Heart right ventricle (tissue), 16 donors: ENCODE data around the gene NKX1-2. TPM values are rescaled to one million over a fixed set of nuclear protein-coding genes. Genes with fewer than 3 reads are reported as not detected.

Source experiments
- ATAC-seq, 8 donors: fragments of 200-7000 bp; cut with Tn5 transposase; one replicate each; pipeline ENCODE4 v1.9.1; 2020; ENCODE audit warnings: mild to moderate bottlenecking in 8 of 8, moderate library complexity in 8 of 8, moderate number of reproducible peaks in 1 of 8
- DNase-seq, 2 donors: peaks; one replicate each; pipeline ENCODE4 v3.0.0-alpha.2; 2020
- H3K27ac ChIP-seq, 10 donors: fragments of 200-600 bp; sonication (generic) in 2 of 10; one replicate each; pipeline versions ENCODE4 v1.5.0 to v1.8.0; 2020 to 2022; ENCODE audit warnings: mild to moderate bottlenecking in 3 of 10
- H3K27me3 ChIP-seq, 7 donors: fragments of 200-600 bp; one replicate each; pipeline ENCODE4 v1.8.0; 2021 to 2022; ENCODE audit warnings: mild to moderate bottlenecking in 2 of 7
- H3K36me3 ChIP-seq, 9 donors: fragments of 200-600 bp; sonication (generic) in 1 of 9; one replicate each; pipeline versions ENCODE4 v1.5.0 to v1.8.0; 2020 to 2022; ENCODE audit warnings: mild to moderate bottlenecking in 2 of 9
- H3K4me1 ChIP-seq, 9 donors: fragments of 200-600 bp; sonication (generic) in 1 of 9; one replicate each; pipeline versions ENCODE4 v1.5.0 to v1.8.0; 2020 to 2022; ENCODE audit warnings: mild to moderate bottlenecking in 4 of 9
- H3K4me3 ChIP-seq, 10 donors: fragments of 200-600 bp; sonication (generic) in 2 of 10; one replicate each; pipeline versions ENCODE4 v1.5.0 to v1.8.0; 2020 to 2022; ENCODE audit warnings: mild to moderate bottlenecking in 7 of 10, moderate library complexity in 2 of 10
- H3K9me3 ChIP-seq, 11 donors: fragments of 200-600 bp in 10 of 11; sonication (generic) in 2 of 11; one replicate each; pipeline versions ENCODE4 v1.5.0 to v1.8.0; 2013 to 2022; ENCODE audit warnings: mild to moderate bottlenecking in 2 of 11, control low read depth in 1 of 11, moderate library complexity in 1 of 11
- CTCF ChIP-seq, 9 donors: fragments of 200-600 bp; sonication (generic) in 2 of 9; IDR thresholded peaks; one replicate each; pipeline versions ENCODE4 v1.5.0 to v1.8.0; 2021 to 2022; ENCODE audit warnings: antibody characterized with exemption in 9 of 9, mild to moderate bottlenecking in 5 of 9, moderate library complexity in 1 of 9
- WGBS, 2 donors: extraction: QIAGEN DNeasy Blood & Tissue Kit; methylation state at CpG; one replicate each; pipeline ENCODE4 v1.1.7; 2013; ENCODE audit warnings: inconsistent platforms in 1 of 2; 5-methylcytosine and 5-hydroxymethylcytosine counted together
- intact Hi-C, 10 donors: fragments of 100-400 bp; cut with DNase I; formaldehyde crosslinking; loops; one replicate each; pipeline versions ENCODE4 v1.11.1 to v1.14.2; 2022
- polyA plus RNA-seq, 2 donors: library from polyadenylated mRNA; stranded (reverse); fragments of 200-250 nt; gene quantifications; one replicate each; pipeline ENCODE4 v1.2.3, GENCODE V29; 2013
- total RNA-seq, 10 donors: library from RNA; stranded (reverse); fragmentation: NEBNext Ultra II Directional in 3 of 10; extraction: Animal tissue kit (Norgen Biotek cat#: 25700) in 3 of 10; gene quantifications; one replicate each; pipeline versions ENCODE4 v1.2.1 to v1.2.4, GENCODE V29; 2021 to 2023
- donor health status: Arrhythmogenic right ventricular cardiomyopathy.
- donor health status: ischemic (EF 13 %, LVEDD 7.1; RV severe dilation, severe dysfunction).
- donor health status: healthy with polysubstance abuse.
- donor health status: DM: no; HTN: yes; CAD: no.
- donor health status: DM: no; HTN: no; CAD: no.
- donor health status: ischemic (EF 25% LVEDD 6.9; RV normal size, moderate dysfunction).
- donor health status: ischemic (EF 25% LVEDD 5.7; RV mildly dilated, moderate dysfunction).
- donor health status: healthy.
- donor health status: DM: yes; HTN: yes; CAD: no.
- donor health status: Ischemic cardiomyopathy.
- donor health status: ischemic (EF 35%, LVEDD 5.7; RV mildly dilated, moderate dysfunction).
- donor health status: nonischemic (EF 11% LVEDD 7.7; RV severe dilation, severe dysfunction).
- donor health status: DM: yes; HTN: yes; CAD: no.
- donor health status: PGD.
- donor health status: ischemic (EF 29% LVEDD 5.4; RV normal size, mild dysfunction).
- donor health status: nonischemic (EF 23%, LVEDD 6.1; RV moderate dilation, normal function).

The NKX1-2 gene
- total and polyA plus RNA-seq, 12 donors = not detected

DNA sequence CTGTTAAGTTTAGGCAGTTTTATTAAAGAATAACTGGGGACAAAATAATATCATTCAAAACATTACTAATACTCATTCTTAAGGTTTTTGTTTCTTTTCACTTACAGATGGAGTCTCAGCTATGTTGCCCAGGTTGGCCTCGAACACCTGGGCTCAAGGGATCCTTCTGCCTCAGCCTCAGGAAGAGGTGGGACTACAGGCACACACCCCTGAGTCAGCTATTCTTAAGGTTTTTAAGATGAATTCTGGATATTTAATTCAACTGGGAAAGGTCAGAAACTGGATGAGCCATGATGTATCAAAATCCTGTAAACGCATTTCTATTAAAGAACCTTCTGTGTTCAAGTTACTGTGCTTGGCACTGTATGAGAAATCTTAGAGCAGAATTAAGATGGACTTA, 34.6 kb downstream of the NKX1-2 start:
- 76 to 89% methylated on average over 2 of the region's 2 CpGs for WGBS, 2 donors

DNA sequence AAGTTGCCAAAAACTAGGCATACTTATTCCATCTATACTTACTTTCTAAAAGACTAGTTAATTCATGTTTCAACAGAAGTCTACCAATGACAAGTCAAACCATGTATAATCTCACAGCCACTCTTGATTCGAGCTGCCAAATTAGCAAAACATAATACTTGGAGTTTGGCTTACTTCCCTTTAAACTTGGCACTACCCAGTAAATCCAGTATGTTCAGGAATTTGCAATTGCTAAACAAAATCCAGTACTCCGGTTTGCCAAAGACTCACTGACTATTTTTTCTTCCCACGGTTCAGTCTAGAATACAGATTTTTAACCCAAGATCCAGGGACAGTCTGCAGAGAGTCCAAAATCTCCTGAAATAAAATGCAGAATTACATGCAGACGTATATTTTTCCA, 35.8 kb downstream of the NKX1-2 start:
- H3K27ac ChIP-seq = peak overlapping the region in 1 of 10 donors; percentile 9
- no peak for DNase-seq
- no peaks in the 10 kb centered on the region for H3K9me3 ChIP-seq
- H3K4me3 ChIP-seq = no peak overlapping the region
- 30 to 39% methylated on average over 4 of the region's 4 CpGs for WGBS, 2 donors
- peaks cover 0 to 32% (median 1%) of the 10 kb centered on the region in 9 donors for H3K36me3 ChIP-seq
- peaks cover 0 to 49% (median 37%) of the 10 kb centered on the region in 9 donors for H3K4me1 ChIP-seq
- intact Hi-C loops = loop anchor here in 2 of 10 donors (10.0 kb wide), 1 partner anchor 331 kb away; the partner anchor contains the start of gene FAM53B (in 2 of the 2)
- H3K27me3 ChIP-seq = no peaks in the 10 kb centered on the region
- no peak for TF ChIP-seq CTCF (IDR thresholded peaks at IDR 0.05)
- no peak for ATAC-seq

More for the DNA sequence above, 34.6 kb downstream of the NKX1-2 start:
- intact Hi-C loops = loop anchor here in 2 of 10 donors (10.0 kb wide), 1 partner anchor 330 kb away; the partner anchor contains the start of gene FAM53B (in 2 of the 2)
- Histone ChIP-seq H3K27ac (no peak overlapping the region), H3K9me3 (no peaks in the 10 kb centered on the region), H3K27me3 (peaks cover 0 to 4% (median 0%) of the 10 kb centered on the region in 7 donors), H3K4me3 (no peak overlapping the region), H3K4me1 (peaks cover 0 to 54% (median 39%) of the 10 kb centered on the region in 9 donors), H3K36me3 (peaks cover 0 to 21% (median 0%) of the 10 kb centered on the region in 9 donors)
- DNase-seq = no peak
- no peak for ATAC-seq
- no peak for TF ChIP-seq CTCF (IDR thresholded peaks at IDR 0.05)

DNA sequence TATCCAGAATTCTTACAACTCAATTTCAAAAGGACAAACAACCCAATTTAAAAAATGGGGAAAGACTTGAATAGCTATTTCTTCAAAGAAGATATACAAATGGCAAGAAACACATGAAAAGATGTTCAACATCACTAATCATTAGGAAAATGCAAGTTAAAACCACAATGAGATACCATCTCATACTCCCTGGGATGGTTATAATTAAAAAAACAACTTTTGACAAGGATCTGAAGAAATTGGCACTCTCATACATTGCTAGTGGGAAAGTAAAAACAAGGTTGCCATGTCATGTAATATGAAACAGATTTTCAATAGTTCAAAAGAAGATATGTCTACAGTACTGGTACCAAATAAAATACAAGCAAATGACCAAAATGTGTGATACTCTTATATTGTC, 40.1 kb downstream of the NKX1-2 start:
- H3K27me3 ChIP-seq = no peaks in the 10 kb centered on the region
- DNase-seq (no peak), ATAC-seq (no peak)
- TF ChIP-seq CTCF (IDR thresholded peaks at IDR 0.05) = no peak
- H3K9me3 ChIP-seq = no peaks in the 10 kb centered on the region
- H3K4me1 ChIP-seq = peaks cover 0 to 15% (median 10%) of the 10 kb centered on the region in 9 donors
- intact Hi-C loops = loop anchor here in 2 of 10 donors (10.0 kb wide), 1 partner anchor 335 kb away; the partner anchor contains the start of gene FAM53B (in 2 of the 2)
- no peak overlapping the region for H3K27ac ChIP-seq
- no peak overlapping the region for H3K4me3 ChIP-seq
- peaks cover 0 to 76% (median 25%) of the 10 kb centered on the region in 9 donors for H3K36me3 ChIP-seq

DNA sequence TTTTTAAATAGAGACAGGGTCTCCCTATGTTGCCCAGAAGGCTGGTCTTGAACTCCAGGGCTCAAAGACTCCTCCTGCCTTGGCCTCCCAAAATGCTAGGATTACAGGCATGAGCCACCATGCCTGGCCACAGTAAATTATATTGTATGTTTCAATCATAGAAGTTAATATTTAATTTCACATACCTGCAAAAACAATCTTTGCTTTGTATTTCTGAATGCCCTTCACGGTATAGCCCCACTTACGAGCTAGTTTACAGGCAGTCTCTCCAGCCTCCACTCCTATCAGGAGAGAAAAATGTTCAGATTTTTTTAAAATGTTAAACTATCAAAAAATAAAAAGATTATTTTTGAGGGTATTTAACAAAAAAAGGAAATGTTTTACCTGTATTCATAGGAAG, 41.5 kb downstream of the NKX1-2 start:
- intact Hi-C loops = no loop called here
- Histone ChIP-seq H3K4me3 (no peak overlapping the region), H3K36me3 (peaks cover 0 to 90% (median 31%) of the 10 kb centered on the region in 9 donors), H3K4me1 (peaks cover 0 to 7% (median 2%) of the 10 kb centered on the region in 9 donors), H3K27me3 (no peaks in the 10 kb centered on the region), H3K27ac (no peak overlapping the region), H3K9me3 (no peaks in the 10 kb centered on the region)
- no peak for DNase-seq
- ATAC-seq = no peak
- 98 to 100% methylated on average over 2 of the region's 2 CpGs for WGBS, 2 donors
- TF ChIP-seq CTCF (IDR thresholded peaks at IDR 0.05) = no peak
